Ectodermal cell (in vitro differentiated cells): ENCODE data around the gene FGF1.
A peak's percentile ranks its signal among the peaks of the same experiment; 100 is the strongest.

Experiments
- H3K27ac ChIP-seq: 2 replicates; pipeline ENCODE4 v1.7.0; 2013; ENCODE audit warnings: mild to moderate bottlenecking, low read depth, low read length; ENCODE audit not compliant: insufficient read depth, poor library complexity, severe bottlenecking
- H3K27me3 ChIP-seq: 2 replicates; pipeline ENCODE4 v1.7.0; 2013; ENCODE audit warnings: mild to moderate bottlenecking, low read length; ENCODE audit not compliant: insufficient read depth, control insufficient read depth, poor library complexity, severe bottlenecking
- H3K36me3 ChIP-seq: one replicate; pipeline ENCODE4 v1.7.0; 2013; ENCODE audit warnings: low read length; ENCODE audit not compliant: control insufficient read depth, insufficient read depth
- H3K4me1 ChIP-seq: one replicate; pipeline ENCODE4 v1.7.0; 2013; ENCODE audit warnings: low read length; ENCODE audit not compliant: control insufficient read depth, insufficient read depth
- H3K4me3 ChIP-seq: 2 replicates; pipeline ENCODE4 v1.7.0; 2013; ENCODE audit warnings: low read depth, low read length, control low read depth; ENCODE audit not compliant: insufficient read depth
- H3K9me3 ChIP-seq: 2 replicates; pipeline ENCODE4 v1.7.0; 2013; ENCODE audit warnings: mild to moderate bottlenecking, low read length, moderate library complexity; ENCODE audit not compliant: control insufficient read depth
- WGBS, 2 experiments: methylation state at CpG; one replicate each; pipeline ENCODE4 v1.1.7; 2013; ENCODE audit warnings: missing lambda C conversion rate in 2 of 2; 5-methylcytosine and 5-hydroxymethylcytosine counted together

Gene FGF1

DNA sequence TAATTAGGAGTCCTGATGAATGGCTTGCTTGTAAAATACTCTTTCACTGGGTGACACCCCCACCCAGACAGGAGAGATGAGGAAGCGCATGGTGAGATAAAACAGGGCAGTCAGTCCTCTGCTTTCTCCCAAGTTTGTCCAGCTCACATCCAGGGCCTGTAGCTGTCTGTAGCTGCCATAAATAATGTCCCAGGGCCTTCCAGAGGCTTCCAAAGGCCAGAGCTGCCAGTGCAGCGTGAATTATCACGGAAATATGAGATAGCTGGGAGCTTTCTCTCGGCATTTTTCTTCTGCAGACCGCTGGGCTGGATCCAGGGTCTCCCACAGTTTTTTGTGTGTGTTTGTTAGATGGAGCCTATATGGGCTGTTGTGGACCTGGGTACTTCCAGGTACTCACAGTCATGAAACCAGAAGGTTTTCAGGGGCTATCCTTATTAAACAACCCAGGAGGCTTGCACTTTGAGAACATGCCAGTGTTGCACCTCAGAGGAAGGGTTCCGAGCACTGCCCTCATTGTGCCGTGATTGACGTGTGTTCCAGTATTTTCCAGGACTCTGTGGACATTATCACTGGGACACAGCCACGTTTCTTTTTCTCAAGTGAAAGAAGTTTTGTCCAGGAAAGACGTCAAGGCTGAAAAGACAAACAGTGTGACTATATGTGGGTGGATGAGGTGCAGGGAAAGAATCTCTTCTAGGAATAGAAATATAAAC lies 117.5 kb downstream of the FGF1 start:
- WGBS, 2 experiments: 87 to 94% methylated on average over 10 of the region's 10 CpGs
- H3K36me3 ChIP-seq: no peaks in the 10 kb centered on the region
- no peaks in the 10 kb centered on the region for H3K4me1 ChIP-seq
- H3K27ac ChIP-seq: no peak overlapping the region
- no peaks in the 10 kb centered on the region for H3K27me3 ChIP-seq
- no peak overlapping the region for H3K4me3 ChIP-seq
- H3K9me3 ChIP-seq: no peaks in the 10 kb centered on the region

DNA sequence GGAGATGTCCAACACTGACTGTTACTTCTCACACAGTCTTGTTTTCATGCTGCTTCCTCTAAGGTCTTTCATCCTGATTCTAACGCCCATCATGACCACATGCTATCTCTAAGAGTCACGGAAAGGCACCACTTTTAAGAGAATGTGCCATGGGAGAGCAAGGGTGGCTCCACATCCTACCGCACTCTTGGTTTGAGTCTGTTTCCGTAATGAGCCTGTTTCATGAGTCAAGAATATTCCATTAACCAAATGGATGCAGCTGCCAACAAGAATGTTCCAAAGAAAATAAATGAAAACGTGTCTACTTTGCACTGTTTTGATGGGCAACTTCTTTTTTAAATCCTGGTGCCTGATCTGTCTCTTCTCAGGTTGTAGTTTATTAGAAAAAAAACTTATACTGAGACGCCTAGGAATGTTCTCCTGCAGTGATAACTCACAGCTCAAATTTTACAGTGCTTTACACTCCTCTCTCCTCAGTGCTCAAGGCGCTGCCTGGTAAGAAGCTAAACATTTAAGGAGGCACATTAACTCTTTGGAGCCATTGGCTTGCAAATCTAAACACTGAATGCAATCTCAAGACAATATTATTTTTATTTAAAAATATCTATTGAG lies 124.3 kb downstream of the FGF1 start:
- Histone ChIP-seq H3K27me3 (no peaks in the 10 kb centered on the region), H3K9me3 (no peaks in the 10 kb centered on the region), H3K4me3 (no peak overlapping the region), H3K4me1 (no peaks in the 10 kb centered on the region), H3K36me3 (no peaks in the 10 kb centered on the region), H3K27ac (no peak overlapping the region)
- WGBS, 2 experiments: 93 to 94% methylated on average over 7 of the region's 7 CpGs

DNA sequence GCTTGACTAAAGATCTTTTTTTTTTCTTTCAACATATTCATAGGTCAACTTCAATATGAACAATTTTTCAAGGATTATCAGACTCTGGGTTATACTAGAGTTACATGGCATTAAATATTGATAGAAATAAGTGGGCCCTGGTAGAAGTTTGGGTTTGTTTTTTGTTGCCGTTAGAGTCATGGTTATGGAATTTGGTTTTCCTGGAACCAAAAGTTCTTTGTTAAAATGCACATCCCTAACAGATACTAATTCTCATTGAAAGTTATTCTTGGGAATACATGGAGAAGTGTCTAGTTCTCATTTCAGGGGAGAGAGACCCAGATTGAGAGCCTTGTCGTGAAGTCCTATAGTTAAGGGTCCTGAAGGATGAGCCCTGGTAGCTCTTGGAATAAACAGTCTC lies 124.9 kb downstream of the FGF1 start:
- Histone ChIP-seq H3K27me3 (no peaks in the 10 kb centered on the region), H3K27ac (no peak overlapping the region)
- 91 to 95% methylated on average over 2 of the region's 2 CpGs for WGBS, 2 experiments

DNA sequence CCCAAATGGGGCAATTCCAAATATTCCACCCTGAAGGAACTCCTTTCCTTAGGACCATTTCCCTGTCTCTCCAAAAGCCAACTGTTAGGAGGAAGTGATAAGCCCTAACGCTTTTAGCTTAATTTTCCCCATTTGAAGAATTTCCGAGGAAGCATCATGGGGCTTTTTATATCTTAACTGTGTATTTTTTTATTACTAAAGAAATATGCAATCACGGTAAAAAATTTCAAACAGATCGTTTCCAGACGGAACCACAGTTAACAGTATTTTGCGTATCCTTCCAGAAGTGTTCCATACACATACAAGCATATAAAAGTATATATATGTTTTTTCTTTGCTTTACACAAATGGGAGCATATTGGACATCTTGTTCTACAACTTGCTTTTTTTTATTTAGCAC lies 133.8 kb downstream of the FGF1 start:
- Histone ChIP-seq H3K27ac (no peak overlapping the region), H3K36me3 (no peaks in the 10 kb centered on the region), H3K4me1 (peaks cover 7% of the 10 kb centered on the region), H3K4me3 (peak overlapping the region; percentile 19), H3K27me3 (peaks cover 5% of the 10 kb centered on the region), H3K9me3 (no peaks in the 10 kb centered on the region)
- 45 to 61% methylated on average over 1 to 6 of the region's 6 CpGs for WGBS, 2 experiments

More for the DNA sequence above, 124.9 kb downstream of the FGF1 start:
- Histone ChIP-seq H3K9me3 (no peaks in the 10 kb centered on the region), H3K4me3 (no peak overlapping the region), H3K36me3 (no peaks in the 10 kb centered on the region), H3K4me1 (no peaks in the 10 kb centered on the region)

DNA sequence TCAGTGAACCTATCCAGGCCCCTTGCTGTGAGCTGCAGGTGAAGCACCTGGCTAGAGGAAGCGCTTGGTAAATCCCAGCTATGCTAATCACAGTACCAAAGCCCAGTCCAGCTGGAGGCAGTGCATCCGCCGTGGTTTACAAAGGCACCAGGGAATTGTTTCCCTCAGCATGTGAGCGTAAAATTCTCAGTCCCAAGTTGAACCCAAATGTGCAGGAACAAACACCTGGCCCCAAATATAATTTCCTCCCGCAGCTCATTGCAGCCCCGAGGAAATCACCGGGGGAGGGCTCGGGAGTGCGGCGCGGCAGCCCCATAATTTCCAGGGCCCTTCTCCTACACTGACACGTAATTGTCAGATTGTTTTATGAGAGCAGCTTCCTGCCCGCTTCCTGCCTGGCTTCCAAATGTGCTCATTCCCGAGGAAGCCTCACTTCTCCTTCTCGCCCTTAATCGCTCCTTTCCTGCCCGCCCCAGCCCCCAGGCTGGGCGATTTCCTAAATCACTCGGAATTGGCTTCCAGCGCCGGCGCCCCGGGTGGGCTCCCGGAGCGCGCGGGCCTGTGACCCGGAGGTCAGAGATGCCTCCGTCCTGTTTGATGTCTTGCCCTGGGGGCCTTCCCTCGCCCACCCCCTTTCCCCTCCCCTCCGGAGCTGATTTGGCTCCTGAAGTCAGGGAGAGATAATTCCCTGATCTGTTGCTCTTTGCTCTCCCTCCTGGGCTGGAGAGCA lies 134.4 kb downstream of the FGF1 start:
- no peaks in the 10 kb centered on the region for H3K9me3 ChIP-seq
- peak overlapping the region; percentile 19 for H3K4me3 ChIP-seq
- H3K27me3 ChIP-seq: peaks cover 5% of the 10 kb centered on the region
- H3K36me3 ChIP-seq: no peaks in the 10 kb centered on the region
- H3K4me1 ChIP-seq: peaks cover 7% of the 10 kb centered on the region
- WGBS, 2 experiments: 4 to 5% methylated on average over 31 of the region's 31 CpGs
- no peak overlapping the region for H3K27ac ChIP-seq

DNA sequence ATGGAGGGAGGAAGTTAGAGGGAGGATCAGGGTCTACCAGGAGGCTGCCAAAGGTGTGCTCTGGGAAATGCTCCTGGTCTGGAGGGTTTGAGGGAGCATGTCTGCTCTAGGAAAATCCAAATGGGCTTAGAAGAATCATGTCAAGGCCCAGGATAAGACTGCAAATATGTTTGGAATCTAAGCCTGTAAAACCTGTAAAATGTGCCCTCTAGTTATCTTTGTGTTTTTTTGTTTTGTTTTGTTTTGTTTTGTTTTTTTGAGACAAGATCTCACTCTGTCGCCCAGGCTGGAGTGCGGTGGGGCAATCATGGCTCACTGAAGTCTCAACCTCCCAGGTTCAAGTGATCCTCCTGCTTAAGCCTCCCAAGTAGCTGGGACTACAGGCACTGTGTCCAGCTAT lies 135.4 kb downstream of the FGF1 start:
- H3K4me1 ChIP-seq: peaks cover 7% of the 10 kb centered on the region
- 88 to 90% methylated on average over 2 of the region's 2 CpGs for WGBS, 2 experiments
- H3K4me3 ChIP-seq: no peak overlapping the region
- no peak overlapping the region for H3K27ac ChIP-seq
- peaks cover 5% of the 10 kb centered on the region for H3K27me3 ChIP-seq
- no peaks in the 10 kb centered on the region for H3K9me3 ChIP-seq
- no peaks in the 10 kb centered on the region for H3K36me3 ChIP-seq

DNA sequence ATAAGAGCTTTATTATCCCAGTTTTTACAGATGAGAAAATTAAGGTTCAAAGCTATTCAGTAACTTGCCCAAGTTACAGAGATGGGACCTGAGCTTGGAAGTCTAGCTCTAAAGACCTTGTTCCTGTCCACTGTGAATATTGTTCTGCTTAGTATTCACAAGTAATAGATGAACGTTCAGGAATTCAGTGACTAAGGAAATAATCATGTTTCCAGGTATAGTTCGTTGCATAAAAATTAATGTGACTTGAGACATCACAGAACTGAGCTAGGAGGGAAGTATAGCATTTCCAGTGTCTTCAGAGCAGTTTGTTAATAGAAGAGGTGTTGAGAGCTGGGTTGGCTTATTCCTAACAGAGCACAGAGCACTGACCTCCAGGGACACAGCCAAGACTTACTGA lies 136.1 kb downstream of the FGF1 start:
- Histone ChIP-seq H3K4me1 (peaks cover 7% of the 10 kb centered on the region), H3K36me3 (no peaks in the 10 kb centered on the region), H3K4me3 (no peak overlapping the region), H3K27ac (no peak overlapping the region), H3K27me3 (peaks cover 5% of the 10 kb centered on the region), H3K9me3 (no peaks in the 10 kb centered on the region)
- WGBS, 2 experiments: 85 to 91% methylated on average over 2 of the region's 2 CpGs

DNA sequence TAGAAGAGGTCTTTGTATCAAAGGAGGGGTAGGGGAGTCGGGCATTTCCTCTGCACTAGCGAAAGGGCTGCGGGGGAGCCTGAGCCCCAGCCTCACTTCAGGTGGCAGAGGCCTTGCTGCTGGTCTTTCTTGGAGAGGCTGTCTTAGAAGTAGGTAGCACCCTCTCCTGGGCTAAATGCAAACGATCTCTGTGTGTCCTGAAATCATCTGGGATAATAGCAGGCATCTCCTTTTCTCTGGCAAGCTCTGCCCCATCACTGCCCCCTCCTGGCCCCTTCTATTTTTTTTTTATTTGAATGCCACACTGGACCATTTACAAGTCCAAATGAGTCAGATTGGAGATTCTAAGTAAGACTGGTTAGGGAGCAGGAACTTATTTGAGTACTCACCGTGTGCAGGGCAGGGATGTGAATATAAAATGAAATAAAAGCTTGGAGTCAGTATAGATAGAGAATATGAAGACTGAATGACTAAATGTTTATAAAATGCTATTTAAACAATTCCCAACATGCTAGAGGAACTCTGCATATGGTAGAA lies 137.1 kb downstream of the FGF1 start:
- H3K27me3 ChIP-seq: peaks cover 5% of the 10 kb centered on the region
- H3K4me3 ChIP-seq: no peak overlapping the region
- WGBS, 2 experiments: 4% methylated on average over 5 of the region's 5 CpGs
- H3K27ac ChIP-seq: no peak overlapping the region
- H3K9me3 ChIP-seq: no peaks in the 10 kb centered on the region
- H3K4me1 ChIP-seq: peaks cover 7% of the 10 kb centered on the region
- no peaks in the 10 kb centered on the region for H3K36me3 ChIP-seq

DNA sequence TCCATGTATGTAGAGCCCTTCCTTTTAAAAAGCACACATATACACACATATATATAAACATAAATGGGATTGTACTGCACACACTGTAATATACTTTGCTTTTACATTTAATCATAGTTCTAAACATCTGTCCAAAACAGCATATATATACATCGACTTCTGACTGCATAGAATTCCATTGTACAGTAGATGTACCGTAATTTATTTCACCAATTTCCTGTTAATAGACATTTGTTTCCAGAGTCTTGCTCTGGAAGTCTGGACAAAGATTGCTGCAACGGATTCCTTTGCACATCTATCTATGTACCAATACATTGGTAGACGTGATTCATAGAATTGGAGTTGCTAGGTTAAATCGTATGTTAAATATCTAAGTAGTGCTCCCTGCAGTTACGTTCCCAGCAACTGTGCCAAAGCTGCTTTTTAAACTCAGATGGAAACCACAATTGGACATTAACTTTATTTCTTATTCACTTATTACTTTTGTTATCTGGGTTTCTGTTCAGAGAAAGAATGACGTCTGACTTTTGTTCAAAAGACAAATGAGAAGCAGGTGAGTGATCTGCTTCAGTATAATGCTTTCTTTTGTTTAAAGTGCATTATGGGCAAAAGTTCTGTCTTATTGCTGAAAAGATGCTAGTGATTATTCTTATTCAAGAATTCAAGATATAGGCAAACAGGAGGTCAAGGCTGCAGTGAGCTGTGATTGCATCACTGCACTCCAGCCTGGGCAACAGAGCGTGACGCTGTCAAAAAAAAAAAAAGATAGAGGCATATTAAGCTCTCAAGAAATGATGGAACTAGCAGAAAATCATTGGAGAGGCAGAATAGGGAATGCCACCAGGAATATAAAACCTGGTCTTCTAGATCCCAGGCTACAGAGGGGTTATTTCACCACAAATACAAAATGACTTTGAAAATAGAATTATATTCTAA lies 138.2 kb downstream of the FGF1 start:
- H3K4me1 ChIP-seq: peaks cover 7% of the 10 kb centered on the region
- no peak overlapping the region for H3K4me3 ChIP-seq
- no peaks in the 10 kb centered on the region for H3K36me3 ChIP-seq
- no peaks in the 10 kb centered on the region for H3K9me3 ChIP-seq
- H3K27ac ChIP-seq: no peak overlapping the region
- H3K27me3 ChIP-seq: peaks cover 5% of the 10 kb centered on the region
- 91% methylated on average over 9 of the region's 9 CpGs for WGBS, 2 experiments
